HepG2 (cell line): ENCODE results near the gene SYNJ2. TPM values are rescaled to one million over a fixed set of nuclear protein-coding genes. Genes with fewer than 3 reads are reported as not detected.

Experiments
- ATF4 ChIP-seq, 2 experiments: fragments of 450-650 bp in 1 of 2; sonication (generic) in 1 of 2; formaldehyde crosslinking; IDR thresholded peaks; 2 replicates each; pipeline versions ENCODE4 v1.5.0 to v1.8.0; 2020 to 2022; ENCODE audit warnings: mild to moderate bottlenecking in 1 of 2, missing genetic modification reagents in 1 of 2
- CSRNP2 ChIP-seq: sonication (generic); formaldehyde crosslinking; conservative IDR thresholded peaks from 2 replicates; pipeline ENCODE4 v1.8.0; 2022; ENCODE audit warnings: low read depth, missing genetic modification reagents
- DPF2 ChIP-seq: sonication (generic); formaldehyde crosslinking; IDR thresholded peaks from 2 replicates; pipeline ENCODE4 v1.4.0; 2020; ENCODE audit warnings: mild to moderate bottlenecking, low read depth, missing genetic modification reagents, borderline replicate concordance
- FOXM1 ChIP-seq: sonication (generic); formaldehyde crosslinking; IDR thresholded peaks from 2 replicates; pipeline ENCODE4 v1.5.0; 2020; ENCODE audit warnings: missing genetic modification reagents
- KLF16 ChIP-seq, 2 experiments: sonication (generic) in 1 of 2; formaldehyde crosslinking in 1 of 2; IDR thresholded peaks; 2 replicates each; pipeline versions ENCODE4 v1.6.1 to v1.8.0; 2016 to 2023; ENCODE audit warnings: missing genetic modification reagents in 2 of 2, missing compliant biosample characterization in 1 of 2
- KLF6 ChIP-seq: IDR thresholded peaks from 2 replicates; pipeline ENCODE4 v1.8.0; 2016; ENCODE audit warnings: missing biosample characterization, missing genetic modification reagents
- NR0B2 ChIP-seq: sonication (generic); formaldehyde crosslinking; IDR thresholded peaks from 2 replicates; pipeline ENCODE4 v1.4.0; 2020; ENCODE audit warnings: mild to moderate bottlenecking, missing genetic modification reagents
- USF2 ChIP-seq, 2 experiments: sonication (generic) in 1 of 2; formaldehyde crosslinking in 1 of 2; IDR thresholded peaks; 2 replicates each; pipeline versions ENCODE4 v1.5.1 to v1.6.1; 2011 to 2020; ENCODE audit warnings: borderline replicate concordance in 1 of 2, low read depth in 1 of 2, low read length in 1 of 2, mild to moderate bottlenecking in 1 of 2, missing genetic modification reagents in 1 of 2, moderate library complexity in 1 of 2
- ZNF256 ChIP-seq: sonication (generic); formaldehyde crosslinking; conservative IDR thresholded peaks from 2 replicates; pipeline ENCODE4 v1.4.0; 2020; ENCODE audit warnings: missing genetic modification reagents
- ZNF713 ChIP-seq: sonication (generic); formaldehyde crosslinking; IDR thresholded peaks from 2 replicates; pipeline ENCODE4 v1.4.0; 2020; ENCODE audit warnings: mild to moderate bottlenecking, missing genetic modification reagents
- polyA plus RNA-seq, 8 experiments: library from polyadenylated mRNA; depleted of rRNA in 3 of 8; stranded (reverse) in 7 of 8; unstranded in 1 of 8; fragments of >200 nt; fragmentation: Illumina TruSeq in 4 of 8; extraction: Trizol in 4 of 8; gene quantifications; 2 replicates each; pipeline versions ENCODE4 v1.2.1 to v1.2.3, GENCODE V29; 2011 to 2016; ENCODE audit warnings: low read depth in 4 of 8, missing spikeins in 1 of 8, mixed read lengths in 1 of 8; ENCODE audit not compliant: insufficient read depth in 1 of 8
- total RNA-seq, 5 experiments: library from RNA; depleted of rRNA; stranded (reverse); fragments of >200 nt; fragmentation: Illumina TruSeq; extraction: Trizol; gene quantifications; 2 replicates each; pipeline ENCODE4 v1.2.3, GENCODE V29; 2016; ENCODE audit warnings: low read depth in 1 of 5
- TF ChIP-seq, protein P1 (sequence below): sonication (generic); formaldehyde crosslinking; IDR thresholded peaks from 2 replicates; pipeline ENCODE4 v1.9.0; 2021; ENCODE audit warnings: missing genetic modification reagents, borderline replicate concordance
- TF ChIP-seq, protein P2 (sequence below): sonication (generic); formaldehyde crosslinking; IDR thresholded peaks from 2 replicates; pipeline ENCODE4 v1.4.0; 2020; ENCODE audit warnings: missing genetic modification reagents, borderline replicate concordance
- TF ChIP-seq, protein P3 (sequence below): IDR thresholded peaks from 2 replicates; pipeline ENCODE4 v1.6.1; 2016; ENCODE audit warnings: low read depth, borderline replicate concordance

Gene SYNJ2
- total and polyA plus RNA-seq, 2 of the 13 experiments (the other 11 are each of a cell fraction or from before 2014, with no cell fraction given) = 39.1 to 57.6 TPM

GRCh38 chr6:157978021-157978783 is 3.5 kb upstream of the SYNJ2 start (continued):
- TF ChIP-seq KLF16 (CRISPR knock-in tag; IDR thresholded peaks at IDR 0.05) (no peak), ZNF256 (CRISPR knock-in tag) (no peak), USF2 (IDR thresholded peaks at IDR 0.05; ENCODE audit: low read depth, low read length) (0 out of 2 replicates have a peak, but pooled peaks have one; percentile 6), USF2 (CRISPR knock-in tag; IDR thresholded peaks at IDR 0.05; ENCODE audit: borderline replicate concordance) (no peak; the same call in 1 of the 2 replicates), CSRNP2 (CRISPR knock-in tag) (no peak), DPF2 (no peak), FOXM1 (CRISPR knock-in tag) (no peak), NR0B2 (CRISPR knock-in tag) (no peak), ATF4 (CRISPR knock-in tag; IDR thresholded peaks at IDR 0.05) (peak in 1 of 2 experiments; percentile 89; a peak in 2 of 4 replicates), ZNF713 (no peak), KLF6 (CRISPR knock-in tag) (no peak)
- TF ChIP-seq, protein P1, sequence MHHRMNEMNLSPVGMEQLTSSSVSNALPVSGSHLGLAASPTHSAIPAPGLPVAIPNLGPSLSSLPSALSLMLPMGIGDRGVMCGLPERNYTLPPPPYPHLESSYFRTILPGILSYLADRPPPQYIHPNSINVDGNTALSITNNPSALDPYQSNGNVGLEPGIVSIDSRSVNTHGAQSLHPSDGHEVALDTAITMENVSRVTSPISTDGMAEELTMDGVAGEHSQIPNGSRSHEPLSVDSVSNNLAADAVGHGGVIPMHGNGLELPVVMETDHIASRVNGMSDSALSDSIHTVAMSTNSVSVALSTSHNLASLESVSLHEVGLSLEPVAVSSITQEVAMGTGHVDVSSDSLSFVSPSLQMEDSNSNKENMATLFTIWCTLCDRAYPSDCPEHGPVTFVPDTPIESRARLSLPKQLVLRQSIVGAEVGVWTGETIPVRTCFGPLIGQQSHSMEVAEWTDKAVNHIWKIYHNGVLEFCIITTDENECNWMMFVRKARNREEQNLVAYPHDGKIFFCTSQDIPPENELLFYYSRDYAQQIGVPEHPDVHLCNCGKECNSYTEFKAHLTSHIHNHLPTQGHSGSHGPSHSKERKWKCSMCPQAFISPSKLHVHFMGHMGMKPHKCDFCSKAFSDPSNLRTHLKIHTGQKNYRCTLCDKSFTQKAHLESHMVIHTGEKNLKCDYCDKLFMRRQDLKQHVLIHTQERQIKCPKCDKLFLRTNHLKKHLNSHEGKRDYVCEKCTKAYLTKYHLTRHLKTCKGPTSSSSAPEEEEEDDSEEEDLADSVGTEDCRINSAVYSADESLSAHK (CRISPR knock-in tag) = no peak
- TF ChIP-seq, protein P2, sequence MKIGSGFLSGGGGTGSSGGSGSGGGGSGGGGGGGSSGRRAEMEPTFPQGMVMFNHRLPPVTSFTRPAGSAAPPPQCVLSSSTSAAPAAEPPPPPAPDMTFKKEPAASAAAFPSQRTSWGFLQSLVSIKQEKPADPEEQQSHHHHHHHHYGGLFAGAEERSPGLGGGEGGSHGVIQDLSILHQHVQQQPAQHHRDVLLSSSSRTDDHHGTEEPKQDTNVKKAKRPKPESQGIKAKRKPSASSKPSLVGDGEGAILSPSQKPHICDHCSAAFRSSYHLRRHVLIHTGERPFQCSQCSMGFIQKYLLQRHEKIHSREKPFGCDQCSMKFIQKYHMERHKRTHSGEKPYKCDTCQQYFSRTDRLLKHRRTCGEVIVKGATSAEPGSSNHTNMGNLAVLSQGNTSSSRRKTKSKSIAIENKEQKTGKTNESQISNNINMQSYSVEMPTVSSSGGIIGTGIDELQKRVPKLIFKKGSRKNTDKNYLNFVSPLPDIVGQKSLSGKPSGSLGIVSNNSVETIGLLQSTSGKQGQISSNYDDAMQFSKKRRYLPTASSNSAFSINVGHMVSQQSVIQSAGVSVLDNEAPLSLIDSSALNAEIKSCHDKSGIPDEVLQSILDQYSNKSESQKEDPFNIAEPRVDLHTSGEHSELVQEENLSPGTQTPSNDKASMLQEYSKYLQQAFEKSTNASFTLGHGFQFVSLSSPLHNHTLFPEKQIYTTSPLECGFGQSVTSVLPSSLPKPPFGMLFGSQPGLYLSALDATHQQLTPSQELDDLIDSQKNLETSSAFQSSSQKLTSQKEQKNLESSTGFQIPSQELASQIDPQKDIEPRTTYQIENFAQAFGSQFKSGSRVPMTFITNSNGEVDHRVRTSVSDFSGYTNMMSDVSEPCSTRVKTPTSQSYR = peak; percentile 69; the same call in 1 of the 2 replicates
- TF ChIP-seq, protein P3, sequence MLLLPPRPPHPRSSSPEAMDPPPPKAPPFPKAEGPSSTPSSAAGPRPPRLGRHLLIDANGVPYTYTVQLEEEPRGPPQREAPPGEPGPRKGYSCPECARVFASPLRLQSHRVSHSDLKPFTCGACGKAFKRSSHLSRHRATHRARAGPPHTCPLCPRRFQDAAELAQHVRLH (CRISPR knock-in tag) = no peak
